RWPE2 (cell line): ENCODE data around the gene ATIC.
A peak's percentile ranks its signal among the peaks of the same experiment; 100 is the strongest.

ENCODE experiments used
- ATAC-seq: fragments of 200-7000 bp; cut with Tn5 transposase; 3 replicates; pipeline ENCODE4 v1.9.1; 2021; ENCODE audit warnings: low read depth
- DNase-seq: peaks from one replicate; pipeline ENCODE4 v3.0.0-alpha.2; 2020; ENCODE audit warnings: low spot score
- H3K27ac ChIP-seq: fragments of 450-650 bp; 2 replicates; pipeline ENCODE4 v1.5.1; 2017; ENCODE audit warnings: mild to moderate bottlenecking; ENCODE audit not compliant: poor library complexity, severe bottlenecking
- H3K27me3 ChIP-seq: fragments of 250-450 bp; sonication (Bioruptor Pico); 2 replicates; pipeline ENCODE4 v1.5.1; 2021; ENCODE audit warnings: mild to moderate bottlenecking, moderate library complexity; ENCODE audit not compliant: insufficient read depth, poor library complexity, severe bottlenecking
- H3K36me3 ChIP-seq: fragments of 250-450 bp; sonication (Bioruptor Pico); 2 replicates; pipeline ENCODE4 v1.5.1; 2020; ENCODE audit warnings: low read depth, mild to moderate bottlenecking, moderate library complexity
- H3K4me1 ChIP-seq: fragments of 250-450 bp; sonication (Bioruptor Pico); 2 replicates; pipeline ENCODE4 v1.5.1; 2021; ENCODE audit warnings: mild to moderate bottlenecking, moderate library complexity; ENCODE audit not compliant: insufficient read depth, poor library complexity, severe bottlenecking
- H3K4me3 ChIP-seq: fragments of 250-450 bp; sonication (Bioruptor Pico); 2 replicates; pipeline ENCODE4 v1.5.1; 2021; ENCODE audit warnings: mild to moderate bottlenecking, moderate library complexity; ENCODE audit not compliant: severe bottlenecking
- H3K9me3 ChIP-seq: fragments of 250-450 bp; sonication (Bioruptor Pico); 2 replicates; pipeline ENCODE4 v1.5.1; 2021; ENCODE audit warnings: mild to moderate bottlenecking, moderate library complexity; ENCODE audit not compliant: severe bottlenecking
- TF ChIP-seq, protein P1 (sequence below): fragments of 450-650 bp; IDR thresholded peaks from one replicate; pipeline ENCODE4 v1.5.1; 2017; ENCODE audit warnings: mild to moderate bottlenecking, moderate library complexity; ENCODE audit not compliant: poor library complexity, severe bottlenecking

The ATIC gene

DNA sequence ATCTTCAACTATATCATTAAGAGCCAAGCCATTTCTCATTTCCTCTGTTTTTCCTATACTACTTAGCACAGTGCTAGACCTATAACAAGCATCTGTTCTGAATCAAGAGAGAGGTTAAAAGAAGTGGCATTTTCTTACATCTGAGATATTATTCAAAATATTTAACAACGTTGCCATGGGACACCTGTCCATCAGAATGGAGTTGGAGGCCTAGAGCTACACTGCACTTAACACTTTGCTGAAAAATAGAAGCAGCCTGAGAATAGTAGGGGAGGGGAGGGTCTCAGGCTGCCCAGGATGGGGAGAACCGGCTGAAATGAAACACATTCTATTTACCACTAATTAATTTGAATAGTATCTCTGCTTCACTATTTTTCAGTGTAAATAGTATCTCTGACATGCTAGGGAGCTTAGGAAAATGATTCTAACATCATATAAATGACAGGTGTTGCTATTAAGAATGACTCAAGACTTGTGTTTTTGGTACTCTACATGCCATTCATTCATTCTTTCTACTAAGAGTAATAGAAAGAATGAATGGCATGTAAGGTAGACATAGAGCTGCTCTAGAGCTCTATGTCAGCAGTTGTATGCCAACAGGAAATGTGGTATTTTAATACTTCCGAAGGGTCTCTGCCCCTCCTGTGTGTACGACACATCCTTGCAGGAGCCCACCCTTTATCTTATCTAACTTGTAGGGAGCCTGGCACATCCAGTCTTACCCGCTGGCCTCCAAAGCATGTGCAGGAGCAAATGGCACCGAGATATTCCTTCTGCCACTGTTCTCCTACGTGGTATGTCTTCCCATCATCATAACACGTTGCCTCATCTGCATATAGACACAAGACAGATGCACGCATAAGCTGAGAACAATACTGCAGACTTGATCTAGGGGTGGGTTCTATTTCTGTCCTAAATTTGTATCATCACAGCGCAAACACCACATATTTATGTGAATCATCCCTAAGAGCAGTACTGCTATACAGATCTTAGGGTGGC is 52.6 kb downstream of the ATIC start:
- no peak for ATAC-seq
- peaks cover 97% of the 10 kb centered on the region for H3K36me3 ChIP-seq
- TF ChIP-seq, protein P1, sequence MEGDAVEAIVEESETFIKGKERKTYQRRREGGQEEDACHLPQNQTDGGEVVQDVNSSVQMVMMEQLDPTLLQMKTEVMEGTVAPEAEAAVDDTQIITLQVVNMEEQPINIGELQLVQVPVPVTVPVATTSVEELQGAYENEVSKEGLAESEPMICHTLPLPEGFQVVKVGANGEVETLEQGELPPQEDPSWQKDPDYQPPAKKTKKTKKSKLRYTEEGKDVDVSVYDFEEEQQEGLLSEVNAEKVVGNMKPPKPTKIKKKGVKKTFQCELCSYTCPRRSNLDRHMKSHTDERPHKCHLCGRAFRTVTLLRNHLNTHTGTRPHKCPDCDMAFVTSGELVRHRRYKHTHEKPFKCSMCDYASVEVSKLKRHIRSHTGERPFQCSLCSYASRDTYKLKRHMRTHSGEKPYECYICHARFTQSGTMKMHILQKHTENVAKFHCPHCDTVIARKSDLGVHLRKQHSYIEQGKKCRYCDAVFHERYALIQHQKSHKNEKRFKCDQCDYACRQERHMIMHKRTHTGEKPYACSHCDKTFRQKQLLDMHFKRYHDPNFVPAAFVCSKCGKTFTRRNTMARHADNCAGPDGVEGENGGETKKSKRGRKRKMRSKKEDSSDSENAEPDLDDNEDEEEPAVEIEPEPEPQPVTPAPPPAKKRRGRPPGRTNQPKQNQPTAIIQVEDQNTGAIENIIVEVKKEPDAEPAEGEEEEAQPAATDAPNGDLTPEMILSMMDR = no peak
- no peak overlapping the region for H3K4me3 ChIP-seq
- no peaks in the 10 kb centered on the region for H3K27me3 ChIP-seq
- H3K9me3 ChIP-seq = no peaks in the 10 kb centered on the region
- DNase-seq = no peak
- no peak overlapping the region for H3K27ac ChIP-seq
- H3K4me1 ChIP-seq = no peaks in the 10 kb centered on the region

DNA sequence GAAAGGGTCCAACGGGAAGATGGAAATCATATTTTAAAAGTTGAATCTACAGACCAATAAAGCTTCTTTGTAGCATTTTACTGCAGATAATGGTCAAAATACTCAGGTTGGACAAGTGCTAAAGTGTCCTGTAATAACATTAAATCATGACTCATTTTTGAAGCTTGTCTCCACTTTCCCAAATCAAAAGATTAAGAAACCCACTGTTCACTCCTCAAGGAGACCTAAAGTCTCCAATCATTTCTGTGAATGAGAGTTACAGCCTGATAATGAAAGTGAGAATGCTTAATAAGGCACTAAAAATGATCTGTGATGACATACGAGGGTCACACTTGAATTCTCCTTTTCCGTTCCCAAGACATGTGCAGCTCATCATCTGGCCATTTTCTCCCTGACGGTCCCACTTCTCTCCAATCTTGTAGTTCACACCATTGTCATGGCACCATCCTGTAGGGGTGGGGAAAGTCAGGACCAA is 53.4 kb downstream of the ATIC start:
- TF ChIP-seq, protein P1 = no peak
- ATAC-seq (no peak), DNase-seq (no peak)
- peak overlapping the region; percentile 5 for H3K27ac ChIP-seq
- H3K9me3 ChIP-seq = no peaks in the 10 kb centered on the region
- peaks cover 100% of the 10 kb centered on the region for H3K36me3 ChIP-seq
- H3K27me3 ChIP-seq = no peaks in the 10 kb centered on the region
- no peak overlapping the region for H3K4me3 ChIP-seq
- H3K4me1 ChIP-seq = no peaks in the 10 kb centered on the region

- Histone ChIP-seq H3K27ac (no peak overlapping the region), H3K4me1 (no peaks in the 10 kb centered on the region), H3K4me3 (no peak overlapping the region), H3K9me3 (no peaks in the 10 kb centered on the region), H3K27me3 (no peaks in the 10 kb centered on the region), H3K36me3 (peaks cover 99% of the 10 kb centered on the region)
- TF ChIP-seq, protein P1 = no peak
- ATAC-seq (no peak), DNase-seq (no peak)
Measured at GRCh38 chr2:215366440-215367032, 54.7 kb downstream of the ATIC start.

GRCh38 chr2:215367662-215368492 is 56.0 kb downstream of the ATIC start:
- Histone ChIP-seq H3K27me3 (no peaks in the 10 kb centered on the region), H3K27ac (no peak overlapping the region), H3K9me3 (no peaks in the 10 kb centered on the region), H3K36me3 (peaks cover 99% of the 10 kb centered on the region), H3K4me1 (no peaks in the 10 kb centered on the region), H3K4me3 (no peak overlapping the region)
- TF ChIP-seq, protein P1 = no peak
- ATAC-seq (no peak; the same call in 2 of the 3 replicates), DNase-seq (no peak)
